Mucosa of gallbladder (tissue), 1 donor: ENCODE results near the gene PRKCQ. TPM values are rescaled to one million over a fixed set of nuclear protein-coding genes. Genes with fewer than 3 reads are reported as not detected.
"Not testable (repeated sequence)": the region's sequence is repeated elsewhere in the genome, so short reads cannot be mapped to it uniquely, and the experiment has no call there.

Experiments used
- DNase-seq: peaks from one replicate; pipeline ENCODE4 v3.0.0-alpha.2; 2020; ENCODE audit warnings: low spot score
- total RNA-seq: library from RNA; stranded (reverse); gene quantifications from one replicate; pipeline ENCODE4 v1.2.1, GENCODE V29; 2021
- donor health status: DM: no; HTN: no; CAD: no.

The PRKCQ gene
- total RNA-seq, 1 donor from 2014 or later: 1.4 TPM

- no peak for DNase-seq
Measured at GRCh38 chr10:6456067-6456466, 124.0 kb downstream of the PRKCQ start.

DNA sequence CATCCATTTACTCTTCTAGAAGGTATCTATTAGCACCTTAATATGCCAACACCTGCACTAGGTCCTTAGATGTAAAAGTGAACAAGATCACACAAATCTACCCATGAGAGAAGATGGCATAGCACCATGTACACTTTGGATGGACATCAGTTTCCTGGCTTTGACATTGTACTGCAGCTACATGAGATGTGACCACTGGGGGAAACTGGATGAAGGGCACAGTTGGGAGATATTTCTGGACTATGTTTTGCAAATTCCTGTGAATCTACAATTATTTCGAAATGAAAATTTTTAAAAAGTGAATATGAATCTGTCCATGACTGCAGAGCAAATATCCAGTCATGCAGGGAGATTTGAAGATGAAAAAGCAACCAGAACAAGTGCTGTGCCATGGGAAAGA lies 124.5 kb downstream of the PRKCQ start:
- DNase-seq: no peak

DNA sequence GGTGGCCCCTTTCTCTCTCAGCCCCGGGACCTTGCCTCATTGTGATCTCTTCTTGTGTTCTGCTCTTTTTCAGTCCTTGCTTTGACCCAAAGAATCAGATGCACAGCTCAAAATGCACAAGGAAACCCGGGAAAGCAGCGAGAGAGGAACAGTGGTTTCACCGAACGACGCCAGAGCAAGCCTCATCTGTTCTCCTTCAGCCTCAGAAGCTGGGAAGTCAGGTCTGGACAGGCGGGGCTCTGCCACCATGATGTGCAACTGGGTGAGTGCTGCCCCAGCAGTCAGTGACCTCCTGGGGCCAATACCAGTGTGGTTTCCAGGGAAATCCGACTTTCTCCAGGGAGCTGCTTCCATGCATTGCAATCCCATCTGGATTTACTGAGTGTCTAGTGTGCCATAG lies 133.4 kb downstream of the PRKCQ start:
- DNase-seq: no peak

DNA sequence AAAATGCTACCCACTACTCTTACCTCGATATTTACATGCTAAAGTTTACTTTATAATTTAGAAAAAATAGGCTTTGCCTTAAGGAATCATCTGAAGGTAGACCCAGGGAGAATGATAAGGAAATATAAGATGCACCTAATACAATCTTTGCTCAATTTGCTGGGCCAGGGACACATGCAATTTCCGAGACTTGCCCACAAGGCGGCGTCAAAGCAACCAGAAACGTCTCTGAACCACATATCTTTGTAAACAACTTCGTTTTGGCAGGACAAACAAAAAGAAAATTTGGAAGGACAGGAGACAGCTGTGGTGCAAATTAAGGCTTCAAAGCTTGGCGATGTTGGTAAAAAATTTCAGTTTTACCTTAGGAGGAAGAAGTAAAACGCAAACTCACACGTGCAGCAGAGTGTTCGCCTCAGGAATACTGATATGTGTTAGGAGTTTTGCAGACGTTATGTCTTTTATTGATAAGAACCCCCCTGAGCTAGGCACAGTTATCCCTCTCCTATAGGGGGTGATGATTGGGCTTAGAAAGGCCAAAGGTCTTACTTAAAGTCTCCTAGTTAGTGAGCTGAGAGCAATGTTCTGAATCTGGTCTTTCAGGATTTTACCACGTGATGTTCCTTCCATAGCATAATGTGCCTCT lies 134.3 kb downstream of the PRKCQ start:
- DNase-seq: peak; percentile 56

GRCh38 chr10:6439875-6440274 lies 140.2 kb downstream of the PRKCQ start:
- DNase-seq: not testable (repeated sequence)

GRCh38 chr10:6431861-6432260 lies 148.2 kb downstream of the PRKCQ start:
- no peak for DNase-seq

DNA sequence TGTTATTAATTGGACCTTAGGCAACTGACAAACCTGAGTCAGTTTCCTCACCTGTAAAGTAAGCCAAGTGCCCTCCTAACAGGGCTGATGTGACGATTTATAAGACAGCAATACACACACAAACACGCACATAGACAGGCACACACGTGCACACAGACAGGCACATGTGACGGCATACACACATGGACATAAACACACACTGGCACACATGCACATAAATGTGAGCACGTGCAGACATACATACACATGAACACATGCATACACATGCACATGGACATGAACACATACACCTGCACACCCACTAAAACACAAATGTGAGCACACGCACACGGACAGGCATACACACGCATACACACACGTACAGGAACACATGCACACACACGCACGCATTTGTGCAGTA lies 148.9 kb downstream of the PRKCQ start:
- no peak for DNase-seq

GRCh38 chr10:6430423-6430980 lies 149.6 kb downstream of the PRKCQ start:
- DNase-seq: no peak

DNA sequence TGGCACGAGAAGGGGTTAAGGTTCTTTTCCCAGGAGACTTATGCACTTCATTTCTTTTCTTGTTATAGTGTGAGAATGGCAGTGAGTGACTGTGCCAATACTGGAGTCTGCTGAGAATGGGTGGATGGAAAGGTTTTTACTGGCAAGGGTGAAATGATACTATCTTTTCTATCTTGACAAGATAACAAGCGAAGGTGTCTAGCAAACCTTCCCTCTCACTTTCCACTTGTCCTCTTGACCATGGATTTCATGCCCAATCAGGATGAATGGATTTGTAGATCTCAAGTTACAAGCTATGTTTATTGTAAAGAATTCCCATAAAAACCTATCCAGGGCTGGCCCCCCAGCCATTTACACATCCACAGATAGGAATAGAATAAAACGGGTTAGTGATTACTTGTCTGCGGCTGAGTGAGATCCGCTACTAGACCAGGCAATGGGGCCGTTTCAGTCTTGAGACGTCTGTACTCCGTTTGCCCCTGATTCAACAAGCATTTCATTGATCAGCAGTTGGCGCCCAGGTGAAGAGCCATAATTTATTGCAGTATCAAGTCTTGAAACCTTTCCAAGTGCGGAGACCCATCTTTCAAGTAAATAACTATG lies 152.6 kb downstream of the PRKCQ start:
- DNase-seq: no peak

GRCh38 chr10:6426317-6426716 lies 153.8 kb downstream of the PRKCQ start:
- no peak for DNase-seq

GRCh38 chr10:6423413-6424170 lies 156.5 kb downstream of the PRKCQ start:
- DNase-seq: no peak

GRCh38 chr10:6423004-6423403 lies 157.1 kb downstream of the PRKCQ start:
- no peak for DNase-seq

DNA sequence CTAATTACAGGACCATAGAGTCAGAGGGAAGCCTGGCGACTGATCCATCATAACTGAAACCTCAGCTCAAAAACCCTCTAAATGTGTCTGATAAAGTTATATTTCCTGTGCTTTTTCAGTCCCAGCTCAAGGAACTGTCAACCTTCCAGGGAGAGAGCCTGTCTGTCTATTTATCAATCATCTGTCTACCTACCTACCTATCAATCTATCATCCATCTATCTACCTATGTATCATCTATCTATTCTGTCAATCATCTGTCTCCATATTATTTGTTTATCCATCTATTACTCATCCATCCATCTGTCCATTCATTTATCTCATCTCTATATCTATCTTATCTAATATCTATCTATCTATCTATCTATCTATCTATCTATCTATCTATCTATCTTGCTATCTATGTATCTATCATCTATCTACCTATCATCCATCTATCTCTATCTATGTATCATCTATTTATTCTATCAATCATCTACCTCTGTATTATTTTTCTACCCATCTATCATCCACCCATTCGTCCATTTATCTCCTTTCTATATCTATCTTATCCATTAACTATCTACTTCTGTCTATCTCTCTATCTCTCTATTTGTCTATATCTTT lies 161.4 kb downstream of the PRKCQ start:
- DNase-seq: no peak

- no peak for DNase-seq
Measured at GRCh38 chr10:6418167-6418566, 161.9 kb downstream of the PRKCQ start.

GRCh38 chr10:6416892-6417512 lies 163.1 kb downstream of the PRKCQ start:
- no peak for DNase-seq

- no peak for DNase-seq
Measured at GRCh38 chr10:6411436-6411835, 168.6 kb downstream of the PRKCQ start.

- no peak for DNase-seq
Measured at GRCh38 chr10:6410830-6411229, 169.2 kb downstream of the PRKCQ start.

GRCh38 chr10:6409971-6410643 lies 170.0 kb downstream of the PRKCQ start:
- DNase-seq: peak; percentile 65

DNA sequence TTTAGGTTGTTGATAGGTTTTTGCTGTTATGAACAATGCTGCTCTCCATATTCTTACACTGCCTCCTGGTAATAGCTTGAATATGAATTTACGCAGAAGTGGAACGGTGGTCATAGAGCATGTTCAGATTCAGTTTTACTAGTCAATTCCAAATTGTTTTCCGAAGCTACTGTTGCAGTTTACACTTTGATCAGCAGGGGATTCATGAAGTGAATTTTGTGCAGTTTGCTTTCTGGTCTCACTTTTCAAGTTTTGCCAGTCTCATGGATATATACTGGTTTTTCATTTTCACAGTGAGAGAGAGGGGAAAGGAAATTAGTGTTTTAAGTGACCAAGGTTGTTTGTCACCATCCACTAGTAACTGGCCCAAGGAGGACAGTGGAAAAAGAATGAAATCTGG lies 171.3 kb downstream of the PRKCQ start:
- no peak for DNase-seq

GRCh38 chr10:6407034-6407721 lies 172.9 kb downstream of the PRKCQ start:
- DNase-seq: no peak
